ENCODE data around the gene SLC25A29. TPM values are rescaled to one million over a fixed set of nuclear protein-coding genes. Genes with fewer than 3 reads are reported as not detected.

SLC25A29 gene
- total and polyA plus RNA-seq, 2 of the 13 experiments (the other 11 are each of a cell fraction or from before 2014, with no cell fraction given) = 12.2 to 17.2 TPM

DNA sequence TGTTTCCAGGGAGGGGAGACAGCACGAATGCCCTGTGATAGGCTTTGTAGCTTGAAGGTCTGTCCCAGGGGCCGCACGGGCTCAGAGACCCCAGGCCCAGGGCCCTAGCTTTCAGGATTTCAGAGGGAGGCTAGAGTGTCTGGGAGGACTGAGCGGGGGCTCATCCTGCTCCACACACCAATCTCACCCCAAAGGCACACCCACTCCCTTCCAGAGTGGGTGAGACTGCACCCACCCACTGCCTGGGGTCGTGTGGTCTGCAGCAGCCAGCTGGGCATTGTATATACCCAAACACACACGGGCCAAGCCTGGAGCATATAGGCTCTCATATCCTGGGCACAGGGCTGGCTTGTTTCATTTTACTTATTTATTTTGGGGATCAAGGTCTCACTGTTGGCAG lies 11.1 kb upstream of the SLC25A29 start (continued):
- TF ChIP-seq, protein P1, sequence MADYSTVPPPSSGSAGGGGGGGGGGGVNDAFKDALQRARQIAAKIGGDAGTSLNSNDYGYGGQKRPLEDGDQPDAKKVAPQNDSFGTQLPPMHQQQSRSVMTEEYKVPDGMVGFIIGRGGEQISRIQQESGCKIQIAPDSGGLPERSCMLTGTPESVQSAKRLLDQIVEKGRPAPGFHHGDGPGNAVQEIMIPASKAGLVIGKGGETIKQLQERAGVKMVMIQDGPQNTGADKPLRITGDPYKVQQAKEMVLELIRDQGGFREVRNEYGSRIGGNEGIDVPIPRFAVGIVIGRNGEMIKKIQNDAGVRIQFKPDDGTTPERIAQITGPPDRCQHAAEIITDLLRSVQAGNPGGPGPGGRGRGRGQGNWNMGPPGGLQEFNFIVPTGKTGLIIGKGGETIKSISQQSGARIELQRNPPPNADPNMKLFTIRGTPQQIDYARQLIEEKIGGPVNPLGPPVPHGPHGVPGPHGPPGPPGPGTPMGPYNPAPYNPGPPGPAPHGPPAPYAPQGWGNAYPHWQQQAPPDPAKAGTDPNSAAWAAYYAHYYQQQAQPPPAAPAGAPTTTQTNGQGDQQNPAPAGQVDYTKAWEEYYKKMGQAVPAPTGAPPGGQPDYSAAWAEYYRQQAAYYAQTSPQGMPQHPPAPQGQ (CRISPR knock-in tag; IDR thresholded peaks at IDR 0.05; ENCODE audit: borderline replicate concordance) = no peak
- TF ChIP-seq PITX1 (CRISPR knock-in tag; IDR thresholded peaks at IDR 0.05) (no peak), CENPT (CRISPR knock-in tag; IDR thresholded peaks at IDR 0.05; ENCODE audit: low read depth) (no peak)

DNA sequence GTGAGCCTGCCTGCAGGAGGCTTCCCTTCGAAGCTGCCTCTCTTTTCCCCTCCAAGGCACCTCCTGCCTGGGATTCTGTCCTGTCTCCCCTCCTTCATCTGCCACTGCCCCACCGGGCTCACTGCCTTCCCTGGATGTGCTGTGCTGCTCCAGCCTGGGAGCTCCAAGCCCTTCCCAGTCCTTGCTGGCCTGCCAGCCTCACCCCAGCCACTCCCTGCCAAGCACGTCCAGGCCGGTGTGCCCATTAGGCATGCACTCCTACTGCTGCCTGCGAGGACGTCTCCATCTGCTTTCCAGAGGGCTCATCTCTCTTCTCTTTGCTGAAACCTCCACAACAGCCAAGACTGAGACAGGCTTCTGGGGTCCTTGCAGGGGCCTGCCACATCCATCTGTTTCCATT lies 8.5 kb upstream of the SLC25A29 start:
- no peak for FAIRE-seq
- Histone ChIP-seq H3K4me3 (replicated peaks in 1 of 3; ENCODE audit: insufficient read depth in 1 of 3, low read depth in 2 of 3, low read length in 3 of 3) (no peak overlapping the region), H3K4me2 (ENCODE audit: low read depth, low read length) (no peak overlapping the region), H2AFZ (ENCODE audit: low read length) (no peak overlapping the region), H3K4me1 (ENCODE audit: insufficient read depth, low read length) (peaks cover 42% of the 10 kb centered on the region), H4K20me1 (ENCODE audit: insufficient read depth, low read length) (no peaks in the 10 kb centered on the region), H3K36me3 (replicated peaks in 1 of 2; ENCODE audit: control insufficient read depth in 1 of 2, insufficient read depth in 2 of 2, low read length in 2 of 2) (no peaks in the 10 kb centered on the region), H3K79me2 (ENCODE audit: insufficient read depth, low read length) (no peaks in the 10 kb centered on the region), H3K9ac (ENCODE audit: insufficient read depth, low read depth, low read length) (no peak overlapping the region), H3K27ac (ENCODE audit: extremely low read length, insufficient read depth, low read length) (no peak overlapping the region), H3K27me3 (ENCODE audit: control insufficient read depth in 1 of 2, insufficient read depth in 2 of 2, low read length in 2 of 2) (peaks cover 1 to 26% of the 10 kb centered on the region in 2 experiments; a peak in 4 of 5 replicates), H3K9me3 (ENCODE audit: low read length) (no peaks in the 10 kb centered on the region)
- in situ Hi-C loops (cut with HindIII; ENCODE audit: extremely low pct_ligation_motif_present, low pct_unique_long_range_greater_than_20kb) = no loop called here
- ChIA-PET CTCF (ENCODE audit: low intra/inter-chr PET ratio, low total read pairs) (no interaction called here), POLR2A (no interaction called here)
- no peak for ATAC-seq
- no TSS peak for BruUV-seq (replicated peaks)
- TF ChIP-seq, protein P2, sequence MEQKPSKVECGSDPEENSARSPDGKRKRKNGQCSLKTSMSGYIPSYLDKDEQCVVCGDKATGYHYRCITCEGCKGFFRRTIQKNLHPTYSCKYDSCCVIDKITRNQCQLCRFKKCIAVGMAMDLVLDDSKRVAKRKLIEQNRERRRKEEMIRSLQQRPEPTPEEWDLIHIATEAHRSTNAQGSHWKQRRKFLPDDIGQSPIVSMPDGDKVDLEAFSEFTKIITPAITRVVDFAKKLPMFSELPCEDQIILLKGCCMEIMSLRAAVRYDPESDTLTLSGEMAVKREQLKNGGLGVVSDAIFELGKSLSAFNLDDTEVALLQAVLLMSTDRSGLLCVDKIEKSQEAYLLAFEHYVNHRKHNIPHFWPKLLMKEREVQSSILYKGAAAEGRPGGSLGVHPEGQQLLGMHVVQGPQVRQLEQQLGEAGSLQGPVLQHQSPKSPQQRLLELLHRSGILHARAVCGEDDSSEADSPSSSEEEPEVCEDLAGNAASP (CRISPR knock-in tag; IDR thresholded peaks at IDR 0.05; ENCODE audit: borderline replicate concordance) = no peak
- intact Hi-C loops (cut with micrococcal nuclease; ENCODE audit: unreplicated experiment) = no loop called here
- DNase-seq (ENCODE audit: low spot score) = no peak
- WGBS (ENCODE audit: low lambda C conversion rate) = 76% methylated on average over 6 of the region's 6 CpGs
